ENCODE data around the gene VPS25. TPM values are rescaled to one million over a fixed set of nuclear protein-coding genes. Genes with fewer than 3 reads are reported as not detected.
A peak's percentile ranks its signal among the peaks of the same experiment; 100 is the strongest.

The VPS25 gene
- total and polyA plus RNA-seq, 9 of the 15 experiments (the other 6 are each of a cell fraction or from before 2014, with no cell fraction given) = 123 to 352 (median 180) TPM

GRCh38 chr17:42773290-42774035, at the start of gene VPS25 (continued):
- TF ChIP-seq, protein P1, sequence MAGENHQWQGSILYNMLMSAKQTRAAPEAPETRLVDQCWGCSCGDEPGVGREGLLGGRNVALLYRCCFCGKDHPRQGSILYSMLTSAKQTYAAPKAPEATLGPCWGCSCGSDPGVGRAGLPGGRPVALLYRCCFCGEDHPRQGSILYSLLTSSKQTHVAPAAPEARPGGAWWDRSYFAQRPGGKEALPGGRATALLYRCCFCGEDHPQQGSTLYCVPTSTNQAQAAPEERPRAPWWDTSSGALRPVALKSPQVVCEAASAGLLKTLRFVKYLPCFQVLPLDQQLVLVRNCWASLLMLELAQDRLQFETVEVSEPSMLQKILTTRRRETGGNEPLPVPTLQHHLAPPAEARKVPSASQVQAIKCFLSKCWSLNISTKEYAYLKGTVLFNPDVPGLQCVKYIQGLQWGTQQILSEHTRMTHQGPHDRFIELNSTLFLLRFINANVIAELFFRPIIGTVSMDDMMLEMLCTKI (IDR thresholded peaks at IDR 0.05; ENCODE audit: partially characterized antibody) = no peak
- TF ChIP-seq FOXP4 (CRISPR knock-in tag; IDR thresholded peaks at IDR 0.05; ENCODE audit: borderline replicate concordance) (no peak), TAF7 (tag; IDR thresholded peaks at IDR 0.05) (peak; percentile 95), ZNF780A (CRISPR knock-in tag; IDR thresholded peaks at IDR 0.05) (no peak), ZBTB40 (IDR thresholded peaks at IDR 0.05) (peak; percentile 99), ZBTB40 (CRISPR knock-in tag; IDR thresholded peaks at IDR 0.05) (no peak), ZNF121 (CRISPR knock-in tag; conservative IDR thresholded peaks at IDR 0.05) (no peak), ZFP1 (CRISPR knock-in tag; IDR thresholded peaks at IDR 0.05) (no peak), DPF2 (IDR thresholded peaks at IDR 0.05) (peak; percentile 46; the same call in 1 of the 2 replicates), TCF7 (IDR thresholded peaks at IDR 0.05; ENCODE audit: borderline replicate concordance) (peak; percentile 87), JUNB (CRISPR knock-in tag; conservative IDR thresholded peaks at IDR 0.05) (no peak), ZSCAN29 (IDR thresholded peaks at IDR 0.05) (no peak), MAX (CRISPR knock-in tag; IDR thresholded peaks at IDR 0.05) (peak; percentile 27; the same call in 1 of the 2 replicates), KHSRP (IDR thresholded peaks at IDR 0.05) (no peak), ASH1L (IDR thresholded peaks at IDR 0.05; ENCODE audit: borderline replicate concordance, low read depth, partially characterized antibody) (no peak), CCNT2 (IDR thresholded peaks at IDR 0.05; ENCODE audit: borderline replicate concordance, extremely low read depth, insufficient read length, low read depth, low read length) (no peak)
